ENCODE measurements around the gene ERMARD. TPM values are rescaled to one million over a fixed set of nuclear protein-coding genes. Genes with fewer than 3 reads are reported as not detected.

ERMARD gene
- total RNA-seq, 1 donor from 2014 or later: 25.4 TPM

DNA sequence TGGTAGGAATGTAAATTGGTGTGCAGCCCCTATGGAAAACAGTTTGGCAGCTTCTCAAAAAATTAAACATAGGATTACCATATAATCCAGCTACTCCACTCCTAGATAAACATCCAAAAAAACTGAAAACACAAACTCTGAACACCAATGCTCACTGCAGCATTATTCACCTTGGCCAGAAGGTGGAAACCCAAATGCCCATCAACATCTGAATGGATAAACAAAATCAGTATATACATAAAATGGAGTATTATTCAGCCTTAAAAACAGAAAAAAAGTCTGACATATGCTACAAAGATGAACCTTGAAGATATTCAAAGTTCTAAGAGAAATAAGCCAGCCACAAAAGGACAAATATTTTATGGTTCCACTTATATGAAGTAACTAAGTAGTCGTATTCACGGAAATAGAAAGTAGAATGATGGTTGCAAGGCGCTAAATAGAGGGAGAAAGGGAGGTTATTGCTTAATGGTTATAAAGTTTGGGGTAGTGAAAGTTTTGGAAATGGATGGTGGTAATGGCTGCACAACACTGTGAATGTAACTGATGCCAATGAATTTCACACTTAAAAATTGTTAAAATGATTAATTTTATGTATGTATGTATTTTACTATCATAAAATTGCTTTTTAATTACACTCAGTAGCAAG, 31.1 kb upstream of the ERMARD start:
- no peak for DNase-seq
- Histone ChIP-seq H3K36me3 (peaks cover 37% of the 10 kb centered on the region), H3K27ac (no peak overlapping the region), H3K4me1 (peaks cover 22% of the 10 kb centered on the region), H3K27me3 (ENCODE audit: low read depth) (no peaks in the 10 kb centered on the region), H3K4me3 (no peak overlapping the region), H3K9me3 (no peaks in the 10 kb centered on the region)
- intact Hi-C loops (cut with DNase I): no loop called here
- TF ChIP-seq, protein P1, sequence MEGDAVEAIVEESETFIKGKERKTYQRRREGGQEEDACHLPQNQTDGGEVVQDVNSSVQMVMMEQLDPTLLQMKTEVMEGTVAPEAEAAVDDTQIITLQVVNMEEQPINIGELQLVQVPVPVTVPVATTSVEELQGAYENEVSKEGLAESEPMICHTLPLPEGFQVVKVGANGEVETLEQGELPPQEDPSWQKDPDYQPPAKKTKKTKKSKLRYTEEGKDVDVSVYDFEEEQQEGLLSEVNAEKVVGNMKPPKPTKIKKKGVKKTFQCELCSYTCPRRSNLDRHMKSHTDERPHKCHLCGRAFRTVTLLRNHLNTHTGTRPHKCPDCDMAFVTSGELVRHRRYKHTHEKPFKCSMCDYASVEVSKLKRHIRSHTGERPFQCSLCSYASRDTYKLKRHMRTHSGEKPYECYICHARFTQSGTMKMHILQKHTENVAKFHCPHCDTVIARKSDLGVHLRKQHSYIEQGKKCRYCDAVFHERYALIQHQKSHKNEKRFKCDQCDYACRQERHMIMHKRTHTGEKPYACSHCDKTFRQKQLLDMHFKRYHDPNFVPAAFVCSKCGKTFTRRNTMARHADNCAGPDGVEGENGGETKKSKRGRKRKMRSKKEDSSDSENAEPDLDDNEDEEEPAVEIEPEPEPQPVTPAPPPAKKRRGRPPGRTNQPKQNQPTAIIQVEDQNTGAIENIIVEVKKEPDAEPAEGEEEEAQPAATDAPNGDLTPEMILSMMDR (IDR thresholded peaks at IDR 0.05): no peak
- ATAC-seq: no peak

DNA sequence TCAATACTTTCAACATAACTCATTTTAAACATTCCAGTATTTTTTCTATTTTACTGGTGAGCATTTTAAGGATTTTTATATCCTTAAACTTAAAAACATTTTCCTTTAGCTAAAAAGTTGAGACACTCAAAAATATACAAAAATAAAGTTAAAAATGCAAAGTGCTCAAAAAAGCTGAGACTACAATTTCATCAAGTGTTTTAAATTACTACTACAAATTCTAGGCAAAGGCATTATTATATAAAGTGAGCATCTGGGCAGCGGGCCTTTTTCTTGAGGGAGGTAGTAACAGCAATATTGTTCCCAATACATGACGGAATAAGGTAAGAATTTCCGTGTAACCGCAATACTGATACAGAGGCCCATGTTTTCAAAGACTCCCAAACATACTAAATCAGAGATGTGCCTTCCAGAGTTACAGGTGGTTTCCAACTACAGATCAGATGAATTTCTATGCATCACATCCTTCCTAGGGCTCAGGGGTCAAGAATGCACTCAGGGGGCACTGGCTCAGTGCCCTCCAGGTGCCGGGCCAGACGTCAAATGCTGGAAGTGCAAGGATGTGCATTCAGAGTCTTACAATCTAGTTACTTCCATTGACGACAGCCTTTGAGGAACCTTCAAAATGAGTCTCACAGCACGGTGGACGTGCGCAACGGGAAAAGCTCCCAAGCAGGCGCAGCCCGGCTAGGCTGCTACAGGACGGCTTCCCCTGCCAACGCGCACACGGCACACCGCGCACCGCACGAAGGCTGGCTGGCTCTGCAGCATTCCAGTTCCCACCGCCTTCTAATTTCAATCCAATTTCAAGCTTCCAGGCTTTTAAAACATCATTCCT, 28.8 kb upstream of the ERMARD start:
- intact Hi-C loops (cut with DNase I): no loop called here
- Histone ChIP-seq H3K27me3 (ENCODE audit: low read depth) (no peaks in the 10 kb centered on the region), H3K27ac (peak overlapping the region; percentile 88), H3K4me1 (peaks cover 24% of the 10 kb centered on the region), H3K9me3 (no peaks in the 10 kb centered on the region), H3K36me3 (peaks cover 15% of the 10 kb centered on the region), H3K4me3 (peak overlapping the region; percentile 73)
- DNase-seq: peak; percentile 64
- ATAC-seq: peak; percentile 62 to 64
- TF ChIP-seq, protein P1 (IDR thresholded peaks at IDR 0.05): no peak

DNA sequence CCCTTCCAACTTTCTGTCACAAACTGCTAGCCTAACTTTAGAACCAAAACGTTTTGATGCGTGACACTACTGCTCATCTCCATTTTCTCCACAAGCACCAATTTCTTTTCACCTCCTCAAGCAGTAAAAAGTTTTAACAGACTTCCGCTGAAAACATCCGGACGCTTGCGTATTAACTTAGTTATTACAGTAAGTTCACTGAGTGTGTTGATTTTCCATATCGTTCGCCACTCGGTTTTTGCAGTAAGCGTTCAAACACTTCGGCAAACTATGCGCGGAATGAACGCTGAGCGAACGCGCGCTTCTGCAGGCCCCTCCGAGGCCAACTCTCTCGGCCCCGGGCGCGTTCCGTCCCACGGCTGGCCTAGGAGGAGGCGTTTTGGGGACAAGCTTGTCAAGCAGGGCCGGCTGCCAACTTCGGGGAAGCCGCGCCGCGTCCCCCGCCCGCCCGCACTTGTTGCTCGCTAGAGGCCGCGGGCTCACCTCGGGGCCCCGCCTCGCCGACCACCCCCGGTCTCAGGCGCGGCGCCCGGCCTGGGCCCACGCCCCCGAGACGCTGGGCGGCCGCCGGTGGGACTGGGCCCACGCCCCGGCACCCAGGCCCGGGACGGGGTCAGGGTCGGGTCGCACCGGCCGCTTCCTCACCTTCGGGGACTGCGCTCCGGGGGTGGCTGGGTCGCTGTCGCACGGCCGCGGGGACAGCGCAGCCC, 28.1 kb upstream of the ERMARD start:
- intact Hi-C loops (cut with DNase I): no loop called here
- DNase-seq: peak; percentile 85

DNA sequence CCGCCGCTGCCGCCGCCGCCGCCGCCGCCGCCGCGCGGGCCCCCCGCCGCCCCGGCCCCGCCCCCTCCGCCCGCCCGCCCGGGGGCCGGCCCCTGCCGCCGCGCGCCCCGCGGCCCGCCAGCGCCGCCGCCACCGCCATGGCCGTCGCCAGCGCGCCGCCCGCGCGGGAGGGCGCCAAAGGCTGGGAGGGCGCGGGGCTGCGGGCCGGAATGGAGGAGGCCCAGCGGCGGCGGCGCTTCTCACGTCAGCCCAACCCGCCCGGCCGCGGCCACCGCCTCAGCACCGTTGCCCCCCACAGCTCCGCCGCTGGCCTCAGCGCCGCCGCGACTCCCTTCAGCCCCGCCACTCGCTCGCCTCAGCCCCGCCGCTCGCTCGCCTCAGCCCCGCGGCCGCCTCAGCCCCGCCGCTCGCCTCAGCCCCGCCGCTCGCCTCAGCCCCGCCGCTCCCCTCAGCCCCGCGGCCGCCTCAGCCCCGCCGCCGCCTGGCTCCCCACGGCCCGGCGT, 27.4 kb upstream of the ERMARD start:
- H3K9me3 ChIP-seq: no peaks in the 10 kb centered on the region
- intact Hi-C loops (cut with DNase I): no loop called here
- no peaks in the 10 kb centered on the region for H3K27me3 ChIP-seq (ENCODE audit: low read depth)
- ATAC-seq: peak; percentile 4 to 33
- H3K36me3 ChIP-seq: peaks cover 1% of the 10 kb centered on the region
- H3K27ac ChIP-seq: peak overlapping the region; percentile 80
- TF ChIP-seq, protein P1 (IDR thresholded peaks at IDR 0.05): no peak
- peak; percentile 58 for DNase-seq
- peak overlapping the region; percentile 68 for H3K4me3 ChIP-seq
- peaks cover 24% of the 10 kb centered on the region for H3K4me1 ChIP-seq

More for the DNA sequence above, 28.1 kb upstream of the ERMARD start:
- Histone ChIP-seq H3K9me3 (no peaks in the 10 kb centered on the region), H3K27ac (peak overlapping the region; percentile 88), H3K27me3 (ENCODE audit: low read depth) (no peaks in the 10 kb centered on the region), H3K36me3 (peaks cover 8% of the 10 kb centered on the region), H3K4me1 (peaks cover 24% of the 10 kb centered on the region), H3K4me3 (peak overlapping the region; percentile 73)
- peak; percentile 77 to 78 for ATAC-seq
- TF ChIP-seq, protein P1 (IDR thresholded peaks at IDR 0.05): no peak

DNA sequence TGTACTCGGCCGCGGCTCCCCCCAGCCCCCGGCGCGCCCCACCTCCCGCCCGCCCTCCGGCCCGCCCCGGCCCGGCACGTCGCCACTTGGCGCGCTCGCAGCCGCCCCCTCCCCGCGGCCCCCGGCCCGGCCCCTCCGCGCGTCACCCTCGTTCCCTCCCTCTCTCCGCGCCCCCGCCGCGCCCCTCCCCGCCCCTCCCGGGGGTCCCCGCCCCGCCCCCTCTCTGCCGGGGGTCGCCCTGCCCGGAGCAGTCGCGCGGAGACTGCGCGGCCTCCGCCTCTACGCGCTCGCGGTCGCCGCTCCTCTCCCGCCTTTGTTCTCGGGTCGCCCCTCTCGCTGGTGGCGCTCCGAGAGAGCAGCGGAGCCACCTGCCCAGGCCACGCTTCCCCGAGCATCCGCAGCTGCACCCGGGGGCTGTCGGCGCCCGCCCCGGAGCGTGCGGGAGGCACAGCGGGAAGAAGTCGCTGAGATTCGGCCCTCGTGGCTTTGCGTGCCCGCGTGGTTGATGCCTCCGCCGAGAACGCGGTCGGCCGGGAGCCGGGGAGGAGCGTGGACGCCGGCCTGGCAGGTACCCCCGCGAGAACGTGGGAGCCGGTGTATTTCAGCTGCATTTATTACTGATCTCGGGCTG, 26.8 kb upstream of the ERMARD start, which contains the start of gene PHF10:
TSS of gene PHF10 (minus strand) at position 7 of the 631 bp plus-strand sequence. CDS start 569 bp downstream, outside the sequence.
- Histone ChIP-seq H3K36me3 (no peaks in the 10 kb centered on the region), H3K27ac (peak within 1 kb of the TSS; percentile 89), H3K9me3 (no peaks in the 10 kb centered on the region), H3K27me3 (ENCODE audit: low read depth) (no peaks in the 10 kb centered on the region), H3K4me3 (peak within 1 kb of the TSS; percentile 73), H3K4me1 (peaks cover 24% of the 10 kb centered on the region)
- peak; percentile 71 for ATAC-seq
- intact Hi-C loops (cut with DNase I): no loop called here
- peak; percentile 62 for DNase-seq
- TF ChIP-seq, protein P1 (IDR thresholded peaks at IDR 0.05): no peak

Measured in lower lobe of right lung (tissue), 2 donors.